Uterus (tissue), 4 donors: ENCODE measurements around the gene LYRM4. TPM values are rescaled to one million over a fixed set of nuclear protein-coding genes. Genes with fewer than 3 reads are reported as not detected.

ENCODE experiments used
- DNase-seq, 2 donors: peaks; one replicate each; pipeline ENCODE4 v3.0.0-alpha.2; 2019 to 2020
- H3K27ac ChIP-seq, 2 donors: fragments of 200-600 bp; sonication (generic); 1 replicate in 1 of 2; 2 replicates in 1 of 2; pipeline ENCODE4 v1.5.1; 2016 to 2018
- H3K27me3 ChIP-seq, 2 donors: fragments of 200-600 bp; sonication (generic); one replicate each; pipeline ENCODE4 v1.5.1; 2018 to 2019; ENCODE audit warnings: control low read depth in 1 of 2
- H3K36me3 ChIP-seq, 2 donors: fragments of 200-600 bp; sonication (generic); one replicate each; pipeline ENCODE4 v1.5.1; 2019; ENCODE audit warnings: control low read depth in 1 of 2
- H3K4me1 ChIP-seq, 2 donors: fragments of 200-600 bp; sonication (generic); one replicate each; pipeline ENCODE4 v1.5.1; 2018 to 2019; ENCODE audit warnings: control low read depth in 1 of 2
- H3K4me3 ChIP-seq, 2 donors: fragments of 200-600 bp; sonication (generic); 1 replicate in 1 of 2; 2 replicates in 1 of 2; pipeline ENCODE4 v1.5.1; 2018 to 2019; ENCODE audit warnings: mild to moderate bottlenecking in 1 of 2
- H3K9me3 ChIP-seq, 2 donors: fragments of 200-600 bp; sonication (generic); one replicate each; pipeline ENCODE4 v1.5.1; 2019; ENCODE audit warnings: control low read depth in 1 of 2
- CTCF ChIP-seq, 4 experiments: fragments of 200-600 bp in 2 of 4; fragments of 450-650 bp in 2 of 4; sonication (generic) in 2 of 4; IDR thresholded peaks; one replicate each; pipeline ENCODE4 v1.5.1; 2016 to 2019; ENCODE audit warnings: antibody characterized with exemption in 4 of 4, mild to moderate bottlenecking in 2 of 4, moderate library complexity in 1 of 4
- POLR2A ChIP-seq, 2 donors: fragments of 450-650 bp; IDR thresholded peaks; one replicate each; pipeline ENCODE4 v1.6.1; 2016; ENCODE audit warnings: antibody characterized with exemption in 2 of 2, mild to moderate bottlenecking in 1 of 2, moderate library complexity in 1 of 2
- intact Hi-C: fragments of 100-400 bp; cut with DNase I; formaldehyde crosslinking; loops from one replicate; pipeline ENCODE4 v1.15.1; 2023; ENCODE audit warnings: low total_unique reads
- total RNA-seq, 4 donors: library from RNA; depleted of rRNA in 3 of 4; stranded (reverse); fragments of >200 nt in 3 of 4; gene quantifications; one replicate each; pipeline versions ENCODE4 v1.1.0 to v1.2.4, GENCODE V29; 2014 to 2023
- donor health status: DM: yes; HTN: yes; CAD: no.

LYRM4 gene
- total RNA-seq, 4 donors from 2014 or later, result 3.1 to 33.0 (median 15.7) TPM

DNA sequence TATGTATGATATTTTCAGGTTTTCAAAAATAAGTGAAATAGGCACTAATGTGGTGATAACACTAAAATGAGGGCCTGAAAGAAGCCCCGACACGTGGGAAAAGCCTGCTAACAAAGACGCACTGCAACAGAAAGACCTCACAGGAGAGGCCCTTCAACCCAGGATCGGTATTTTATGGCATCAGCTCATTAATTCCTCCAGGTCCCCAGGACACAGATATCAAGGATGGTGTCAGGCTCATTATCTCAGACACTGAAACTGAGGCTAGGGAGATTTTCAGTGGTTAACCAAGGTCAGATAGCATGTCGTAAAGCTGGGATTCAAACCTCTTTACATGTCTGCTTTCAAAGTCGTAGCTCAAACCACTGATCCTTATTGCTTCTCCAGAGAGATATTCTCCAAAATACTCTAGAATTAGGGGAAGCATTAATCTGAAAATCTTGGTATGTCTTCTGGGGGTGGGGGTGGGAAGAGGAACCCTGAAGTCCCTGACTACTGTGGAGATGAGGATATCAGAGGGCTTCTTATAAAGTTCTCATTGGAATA is 111.5 kb downstream of the LYRM4 start:
- H3K27ac ChIP-seq, result no peak overlapping the region
- TF ChIP-seq POLR2A (IDR thresholded peaks at IDR 0.05) (no peak), CTCF (IDR thresholded peaks at IDR 0.05) (no peak)
- no peak for DNase-seq
- no peaks in the 10 kb centered on the region for H3K9me3 ChIP-seq
- H3K27me3 ChIP-seq, result no peaks in the 10 kb centered on the region
- H3K4me1 ChIP-seq, result no peaks in the 10 kb centered on the region
- H3K4me3 ChIP-seq, result no peak overlapping the region
- intact Hi-C loops, result loop anchor here (10.0 kb wide), 1 partner anchor 1396 kb away; no protein-coding TSS in a partner anchor
- H3K36me3 ChIP-seq, result no peaks in the 10 kb centered on the region

DNA sequence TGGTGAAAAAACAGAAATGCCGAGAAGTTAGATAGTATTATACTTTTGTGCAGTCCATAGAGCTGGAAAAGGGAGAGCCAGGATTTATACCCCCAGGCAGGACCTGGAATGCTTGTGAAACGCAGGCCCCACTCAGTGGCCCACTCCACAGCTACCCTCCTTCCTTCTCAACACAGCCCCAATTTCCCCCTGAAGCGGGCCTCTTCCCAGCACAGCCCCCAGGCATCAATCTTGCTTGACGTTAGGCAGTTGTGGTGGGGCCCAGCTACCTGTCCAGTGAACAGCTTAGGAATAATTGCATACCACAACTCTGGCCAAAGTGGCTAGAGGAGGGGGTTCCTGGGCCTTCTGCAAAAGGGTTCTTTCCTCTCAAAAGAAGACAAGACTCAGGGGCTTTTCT is 114.4 kb downstream of the LYRM4 start:
- Histone ChIP-seq H3K27ac (no peak overlapping the region), H3K36me3 (no peaks in the 10 kb centered on the region), H3K4me3 (no peak overlapping the region), H3K27me3 (no peaks in the 10 kb centered on the region), H3K9me3 (no peaks in the 10 kb centered on the region), H3K4me1 (no peaks in the 10 kb centered on the region)
- DNase-seq, result no peak
- TF ChIP-seq CTCF (IDR thresholded peaks at IDR 0.05), result no peak
- TF ChIP-seq POLR2A (IDR thresholded peaks at IDR 0.05), result no peak
- intact Hi-C loops, result loop anchor here (10.0 kb wide), 1 partner anchor 1398 kb away; no protein-coding TSS in a partner anchor

GRCh38 chr6:5143634-5144311 is 117.0 kb downstream of the LYRM4 start:
- intact Hi-C loops, result loop anchor here (10.0 kb wide), 1 partner anchor 1401 kb away; no protein-coding TSS in a partner anchor
- peak; percentile 83 to 84 for DNase-seq
- no peak for TF ChIP-seq POLR2A (IDR thresholded peaks at IDR 0.05)
- TF ChIP-seq CTCF (IDR thresholded peaks at IDR 0.05), result peak; percentile 85 to 95 (median 87)
- Histone ChIP-seq H3K4me1 (no peaks in the 10 kb centered on the region), H3K9me3 (no peaks in the 10 kb centered on the region), H3K27me3 (no peaks in the 10 kb centered on the region), H3K36me3 (no peaks in the 10 kb centered on the region), H3K27ac (no peak overlapping the region), H3K4me3 (no peak overlapping the region)

DNA sequence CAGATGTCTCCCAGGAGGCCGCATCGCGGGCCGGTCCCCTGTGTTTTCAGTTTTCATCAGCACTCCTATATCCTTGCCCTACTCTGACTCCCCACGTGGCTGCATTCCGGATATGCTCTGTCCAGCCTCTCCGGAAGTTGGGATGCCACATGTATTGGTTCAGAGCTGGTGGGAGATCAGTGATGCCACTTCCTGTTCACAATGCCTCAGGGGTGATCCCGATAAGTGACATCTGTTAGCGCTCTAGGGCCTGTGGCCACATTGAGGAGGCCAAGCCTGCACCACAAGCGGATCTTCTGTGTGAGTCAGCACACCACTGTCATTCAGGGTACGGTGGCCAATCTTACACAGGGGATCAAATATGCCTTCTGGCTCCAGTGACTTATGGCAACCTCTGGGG is 117.8 kb downstream of the LYRM4 start:
- no peak overlapping the region for H3K27ac ChIP-seq
- intact Hi-C loops, result loop anchor here (10.0 kb wide), 1 partner anchor 1402 kb away; no protein-coding TSS in a partner anchor
- no peaks in the 10 kb centered on the region for H3K4me1 ChIP-seq
- no peak for TF ChIP-seq POLR2A (IDR thresholded peaks at IDR 0.05)
- TF ChIP-seq CTCF (IDR thresholded peaks at IDR 0.05), result no peak
- DNase-seq, result no peak
- no peaks in the 10 kb centered on the region for H3K36me3 ChIP-seq
- H3K9me3 ChIP-seq, result no peaks in the 10 kb centered on the region
- no peak overlapping the region for H3K4me3 ChIP-seq
- no peaks in the 10 kb centered on the region for H3K27me3 ChIP-seq

DNA sequence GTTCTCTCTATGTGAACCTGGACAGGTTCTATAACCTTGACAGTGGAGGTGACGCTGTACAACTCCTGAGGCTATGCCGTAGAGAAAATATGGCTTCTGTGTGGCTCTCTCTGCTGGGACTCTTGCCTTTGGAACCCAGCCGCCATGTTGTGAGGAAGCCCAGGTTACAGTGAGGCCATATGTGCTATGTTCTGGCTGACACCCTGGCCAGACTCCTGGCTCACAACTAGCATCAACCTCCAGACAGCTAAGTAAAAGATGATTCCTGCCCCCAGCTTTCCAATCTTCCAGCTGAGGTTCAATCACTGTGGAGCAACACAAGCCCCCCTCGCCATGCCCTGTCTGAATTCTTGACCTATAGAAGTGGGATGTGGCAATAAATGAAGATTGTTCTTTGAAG is 118.6 kb downstream of the LYRM4 start:
- Histone ChIP-seq H3K4me1 (no peaks in the 10 kb centered on the region), H3K9me3 (no peaks in the 10 kb centered on the region), H3K27me3 (no peaks in the 10 kb centered on the region), H3K27ac (no peak overlapping the region), H3K4me3 (no peak overlapping the region), H3K36me3 (no peaks in the 10 kb centered on the region)
- intact Hi-C loops, result loop anchor here (10.0 kb wide), 1 partner anchor 1403 kb away; no protein-coding TSS in a partner anchor
- no peak for TF ChIP-seq CTCF (IDR thresholded peaks at IDR 0.05)
- TF ChIP-seq POLR2A (IDR thresholded peaks at IDR 0.05), result no peak
- DNase-seq, result no peak
